ENCODE results near the gene NIPA2.

The NIPA2 gene

DNA sequence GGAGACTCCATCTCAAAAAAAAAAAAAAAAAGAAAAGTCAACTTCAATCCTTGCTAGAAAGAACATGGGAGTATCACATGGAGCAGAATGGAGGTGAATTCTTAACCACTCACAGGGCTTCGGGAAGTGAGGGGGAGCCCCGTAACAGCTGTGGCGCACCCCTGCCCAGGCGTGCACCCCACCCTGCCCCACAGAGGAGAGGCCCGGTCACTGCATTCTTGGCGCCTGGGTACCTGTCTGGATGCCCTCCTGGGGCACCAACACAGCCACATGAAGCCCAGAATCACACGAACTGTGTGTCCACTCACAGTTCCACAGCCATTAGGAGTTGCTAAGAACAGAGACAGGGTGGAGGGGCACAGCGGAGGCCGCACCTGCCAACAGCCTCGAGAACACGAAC is 51.8 kb downstream of the NIPA2 start:
- Histone ChIP-seq H3K9me2 (replicated peaks; ENCODE audit: control insufficient read depth, low read length) (no peaks in the 10 kb centered on the region), H3K79me2 (ENCODE audit: control insufficient read depth, low read length) (no peaks in the 10 kb centered on the region), H3K4me2 (ENCODE audit: low read length) (no peak overlapping the region), H3F3A (ENCODE audit: control insufficient read depth, insufficient read depth) (no peaks in the 10 kb centered on the region), H3K9me3 (ENCODE audit: control insufficient read depth, insufficient read depth, low read length) (no peaks in the 10 kb centered on the region), H3K4me1 (ENCODE audit: control insufficient read depth, low read length) (no peaks in the 10 kb centered on the region), H3K36me3 (ENCODE audit: control insufficient read depth, low read length) (no peaks in the 10 kb centered on the region), H3K27ac (ENCODE audit: low read depth, low read length) (no peak overlapping the region), H3K4me3 (ENCODE audit: low read length) (no peak overlapping the region), H3K27me3 (ENCODE audit: control insufficient read depth, low read length) (no peaks in the 10 kb centered on the region), H4K20me1 (ENCODE audit: control insufficient read depth, insufficient read depth, low read depth, low read length) (no peaks in the 10 kb centered on the region)
- no peak for TF ChIP-seq EZH2phosphoT487 (IDR thresholded peaks at IDR 0.05; ENCODE audit: borderline replicate concordance, low read length)
- TF ChIP-seq, protein P1, sequence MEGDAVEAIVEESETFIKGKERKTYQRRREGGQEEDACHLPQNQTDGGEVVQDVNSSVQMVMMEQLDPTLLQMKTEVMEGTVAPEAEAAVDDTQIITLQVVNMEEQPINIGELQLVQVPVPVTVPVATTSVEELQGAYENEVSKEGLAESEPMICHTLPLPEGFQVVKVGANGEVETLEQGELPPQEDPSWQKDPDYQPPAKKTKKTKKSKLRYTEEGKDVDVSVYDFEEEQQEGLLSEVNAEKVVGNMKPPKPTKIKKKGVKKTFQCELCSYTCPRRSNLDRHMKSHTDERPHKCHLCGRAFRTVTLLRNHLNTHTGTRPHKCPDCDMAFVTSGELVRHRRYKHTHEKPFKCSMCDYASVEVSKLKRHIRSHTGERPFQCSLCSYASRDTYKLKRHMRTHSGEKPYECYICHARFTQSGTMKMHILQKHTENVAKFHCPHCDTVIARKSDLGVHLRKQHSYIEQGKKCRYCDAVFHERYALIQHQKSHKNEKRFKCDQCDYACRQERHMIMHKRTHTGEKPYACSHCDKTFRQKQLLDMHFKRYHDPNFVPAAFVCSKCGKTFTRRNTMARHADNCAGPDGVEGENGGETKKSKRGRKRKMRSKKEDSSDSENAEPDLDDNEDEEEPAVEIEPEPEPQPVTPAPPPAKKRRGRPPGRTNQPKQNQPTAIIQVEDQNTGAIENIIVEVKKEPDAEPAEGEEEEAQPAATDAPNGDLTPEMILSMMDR (IDR thresholded peaks at IDR 0.05; ENCODE audit: low read depth, low read length, poor library complexity, severe bottlenecking): no peak

DNA sequence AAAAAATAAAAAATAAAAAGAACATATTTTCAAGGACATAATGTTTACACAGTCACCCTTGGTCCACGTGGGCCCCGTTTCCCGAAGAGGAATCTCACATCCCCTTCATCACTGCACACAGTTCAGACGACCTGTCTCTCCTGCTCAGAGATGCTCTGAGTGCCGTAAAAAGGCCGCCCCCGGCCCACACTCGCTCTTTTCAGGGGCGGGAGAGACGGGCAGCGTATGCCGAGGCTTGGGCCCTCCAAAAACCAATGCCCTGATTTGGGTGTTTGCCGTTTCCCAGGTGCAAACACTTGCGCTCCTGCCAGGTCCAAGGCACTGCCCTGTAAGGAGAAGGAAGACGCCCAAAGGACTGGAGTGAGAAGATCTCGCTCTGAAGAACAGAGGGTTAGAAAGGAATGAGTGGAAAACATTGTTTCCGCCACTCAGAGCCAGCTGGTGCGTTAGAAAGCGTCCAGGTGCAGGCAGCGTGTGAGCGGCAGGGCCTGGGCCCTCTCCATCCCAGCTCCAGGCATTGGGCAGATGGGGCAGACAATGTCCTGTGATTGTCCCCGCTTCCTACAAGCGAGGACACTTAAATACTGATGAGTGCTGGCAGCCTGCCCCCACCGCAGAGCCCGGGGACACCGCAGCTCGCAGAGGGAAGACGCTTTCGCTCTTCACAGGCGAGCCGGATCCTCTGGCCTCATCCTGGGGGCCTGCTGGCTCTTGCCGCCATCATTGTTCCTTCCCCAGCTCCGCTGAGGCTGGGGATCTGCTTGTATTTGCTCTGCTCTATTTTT is 53.2 kb downstream of the NIPA2 start:
- H3K9me2 ChIP-seq (replicated peaks; ENCODE audit: control insufficient read depth, low read length): no peaks in the 10 kb centered on the region
- H3K36me3 ChIP-seq (ENCODE audit: control insufficient read depth, low read length): no peaks in the 10 kb centered on the region
- no peak overlapping the region for H3K4me3 ChIP-seq (ENCODE audit: low read length)
- no peaks in the 10 kb centered on the region for H3K79me2 ChIP-seq (ENCODE audit: control insufficient read depth, low read length)
- no peaks in the 10 kb centered on the region for H3K27me3 ChIP-seq (ENCODE audit: control insufficient read depth, low read length)
- H4K20me1 ChIP-seq (ENCODE audit: control insufficient read depth, insufficient read depth, low read depth, low read length): no peaks in the 10 kb centered on the region
- no peaks in the 10 kb centered on the region for H3K9me3 ChIP-seq (ENCODE audit: control insufficient read depth, insufficient read depth, low read length)
- no peak overlapping the region for H3K4me2 ChIP-seq (ENCODE audit: low read length)
- no peak overlapping the region for H3K27ac ChIP-seq (ENCODE audit: low read depth, low read length)
- H3F3A ChIP-seq (ENCODE audit: control insufficient read depth, insufficient read depth): no peaks in the 10 kb centered on the region
- TF ChIP-seq, protein P1 (IDR thresholded peaks at IDR 0.05; ENCODE audit: low read depth, low read length, poor library complexity, severe bottlenecking): no peak
- no peak for TF ChIP-seq EZH2phosphoT487 (IDR thresholded peaks at IDR 0.05; ENCODE audit: borderline replicate concordance, low read length)
- H3K4me1 ChIP-seq (ENCODE audit: control insufficient read depth, low read length): no peaks in the 10 kb centered on the region

DNA sequence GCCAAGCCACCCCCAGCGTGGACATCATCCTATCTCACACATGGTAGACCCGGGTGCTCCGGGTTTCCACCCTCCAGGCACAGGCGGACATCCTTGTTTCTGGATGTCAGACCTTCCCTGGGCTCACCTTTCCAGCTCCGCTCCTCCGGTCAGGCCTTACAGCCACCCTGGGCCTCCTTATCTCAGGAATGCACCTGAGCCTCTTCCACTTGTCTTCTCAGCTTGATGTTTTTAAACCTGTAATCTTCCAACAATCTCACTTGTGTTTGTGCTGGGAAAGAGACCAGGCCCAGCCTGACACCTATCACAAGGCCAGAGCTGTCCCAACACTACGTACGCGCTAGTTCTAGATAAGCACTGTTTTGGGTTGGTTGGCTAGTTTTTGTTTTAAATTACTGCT is 53.9 kb downstream of the NIPA2 start:
- no peaks in the 10 kb centered on the region for H4K20me1 ChIP-seq (ENCODE audit: control insufficient read depth, insufficient read depth, low read depth, low read length)
- no peak for TF ChIP-seq EZH2phosphoT487 (IDR thresholded peaks at IDR 0.05; ENCODE audit: borderline replicate concordance, low read length)
- H3F3A ChIP-seq (ENCODE audit: control insufficient read depth, insufficient read depth): no peaks in the 10 kb centered on the region
- H3K27me3 ChIP-seq (ENCODE audit: control insufficient read depth, low read length): no peaks in the 10 kb centered on the region
- H3K9me3 ChIP-seq (ENCODE audit: control insufficient read depth, insufficient read depth, low read length): no peaks in the 10 kb centered on the region
- no peak overlapping the region for H3K4me2 ChIP-seq (ENCODE audit: low read length)
- no peak overlapping the region for H3K4me3 ChIP-seq (ENCODE audit: low read length)
- H3K4me1 ChIP-seq (ENCODE audit: control insufficient read depth, low read length): no peaks in the 10 kb centered on the region
- no peaks in the 10 kb centered on the region for H3K36me3 ChIP-seq (ENCODE audit: control insufficient read depth, low read length)
- no peaks in the 10 kb centered on the region for H3K9me2 ChIP-seq (replicated peaks; ENCODE audit: control insufficient read depth, low read length)
- H3K79me2 ChIP-seq (ENCODE audit: control insufficient read depth, low read length): no peaks in the 10 kb centered on the region
- no peak overlapping the region for H3K27ac ChIP-seq (ENCODE audit: low read depth, low read length)

DNA sequence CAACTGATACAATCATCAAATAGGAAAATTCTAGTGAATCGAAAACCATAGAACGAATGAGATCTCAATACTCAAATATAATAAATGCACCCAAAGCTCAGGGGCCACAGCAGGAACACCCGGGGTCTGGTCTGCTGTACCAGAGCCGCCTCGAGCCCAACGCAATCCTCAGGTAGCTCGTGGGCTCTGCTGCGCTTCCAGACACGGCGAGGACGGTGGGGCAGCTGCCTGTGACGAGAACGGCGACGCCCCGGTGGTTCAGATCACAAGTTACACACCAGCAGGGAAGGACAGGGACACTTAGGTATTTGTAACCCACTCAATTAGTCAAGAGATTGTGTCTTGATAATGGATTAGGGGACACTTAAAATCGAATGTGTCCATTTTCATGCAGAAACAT is 54.6 kb downstream of the NIPA2 start:
- Histone ChIP-seq H3F3A (ENCODE audit: control insufficient read depth, insufficient read depth) (no peaks in the 10 kb centered on the region), H3K4me3 (ENCODE audit: low read length) (no peak overlapping the region), H3K4me2 (ENCODE audit: low read length) (no peak overlapping the region), H3K79me2 (ENCODE audit: control insufficient read depth, low read length) (no peaks in the 10 kb centered on the region), H3K27me3 (ENCODE audit: control insufficient read depth, low read length) (no peaks in the 10 kb centered on the region), H3K36me3 (ENCODE audit: control insufficient read depth, low read length) (no peaks in the 10 kb centered on the region), H3K9me2 (replicated peaks; ENCODE audit: control insufficient read depth, low read length) (no peaks in the 10 kb centered on the region), H3K27ac (ENCODE audit: low read depth, low read length) (no peak overlapping the region), H3K4me1 (ENCODE audit: control insufficient read depth, low read length) (no peaks in the 10 kb centered on the region), H3K9me3 (ENCODE audit: control insufficient read depth, insufficient read depth, low read length) (no peaks in the 10 kb centered on the region), H4K20me1 (ENCODE audit: control insufficient read depth, insufficient read depth, low read depth, low read length) (no peaks in the 10 kb centered on the region)
- TF ChIP-seq, protein P1 (IDR thresholded peaks at IDR 0.05; ENCODE audit: low read depth, low read length, poor library complexity, severe bottlenecking): no peak
- no peak for TF ChIP-seq EZH2phosphoT487 (IDR thresholded peaks at IDR 0.05; ENCODE audit: borderline replicate concordance, low read length)

Data from DOHH2 (cell line).